Measurements from ENCODE around the gene TSPO.

- TF ChIP-seq CTCF (IDR thresholded peaks at IDR 0.05; ENCODE audit: control extremely low read depth in 1 of 3, insufficient read depth in 1 of 3, low read depth in 1 of 3, low read length in 3 of 3) = no peak
- no peak for TF ChIP-seq EZH2 (IDR thresholded peaks at IDR 0.05; ENCODE audit: low read depth, low read length, severe bottlenecking)
- no peak for TF ChIP-seq CEBPB (IDR thresholded peaks at IDR 0.05; ENCODE audit: low read depth, low read length)
- TF ChIP-seq TAF1 (IDR thresholded peaks at IDR 0.05; ENCODE audit: low read depth, low read length) = no peak
- TF ChIP-seq EP300 (IDR thresholded peaks at IDR 0.05; ENCODE audit: borderline replicate concordance in 1 of 2, low read depth in 2 of 2, low read length in 2 of 2) = no peak
- no peak for TF ChIP-seq BRCA1 (IDR thresholded peaks at IDR 0.05; ENCODE audit: low read depth, low read length)
- TF ChIP-seq, protein P1, sequence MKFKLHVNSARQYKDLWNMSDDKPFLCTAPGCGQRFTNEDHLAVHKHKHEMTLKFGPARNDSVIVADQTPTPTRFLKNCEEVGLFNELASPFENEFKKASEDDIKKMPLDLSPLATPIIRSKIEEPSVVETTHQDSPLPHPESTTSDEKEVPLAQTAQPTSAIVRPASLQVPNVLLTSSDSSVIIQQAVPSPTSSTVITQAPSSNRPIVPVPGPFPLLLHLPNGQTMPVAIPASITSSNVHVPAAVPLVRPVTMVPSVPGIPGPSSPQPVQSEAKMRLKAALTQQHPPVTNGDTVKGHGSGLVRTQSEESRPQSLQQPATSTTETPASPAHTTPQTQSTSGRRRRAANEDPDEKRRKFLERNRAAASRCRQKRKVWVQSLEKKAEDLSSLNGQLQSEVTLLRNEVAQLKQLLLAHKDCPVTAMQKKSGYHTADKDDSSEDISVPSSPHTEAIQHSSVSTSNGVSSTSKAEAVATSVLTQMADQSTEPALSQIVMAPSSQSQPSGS (IDR thresholded peaks at IDR 0.05; ENCODE audit: low read length) = no peak
- TF ChIP-seq HDAC6 (IDR thresholded peaks at IDR 0.05; ENCODE audit: low read depth, low read length) = no peak
- TF ChIP-seq JUN (IDR thresholded peaks at IDR 0.05; ENCODE audit: low read depth, low read length) = no peak
- no peak for TF ChIP-seq KDM5A (IDR thresholded peaks at IDR 0.05; ENCODE audit: low read length)
These were observed 22.4 kb upstream of the TSPO start for GRCh38 chr22:43128928-43129424.

Data from H1 (cell line).